ENCODE results near the gene PLA2G12A.

DNA sequence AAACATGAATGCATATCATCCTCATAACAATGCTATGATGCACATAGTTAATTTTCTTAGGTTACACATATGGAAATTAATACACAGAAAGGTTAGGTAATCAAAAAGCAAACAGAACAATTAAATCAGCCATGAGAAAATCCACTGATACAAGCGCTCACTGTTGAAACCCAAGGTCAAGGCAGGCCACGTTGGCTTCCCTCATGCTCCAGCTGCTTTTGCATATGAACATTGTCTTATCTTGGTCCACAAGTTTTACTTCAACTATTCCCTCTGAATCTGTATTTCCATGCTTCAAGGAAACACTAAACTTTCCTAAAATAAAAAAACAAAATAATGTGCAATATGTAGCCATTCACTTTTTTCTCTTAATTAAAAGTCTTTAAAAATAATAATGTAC, 34.5 kb upstream of the PLA2G12A start:
- no peak for TF ChIP-seq EZH2 (IDR thresholded peaks at IDR 0.05; ENCODE audit: insufficient read depth, poor library complexity, severe bottlenecking)
- TF ChIP-seq EZH2phosphoT487 (IDR thresholded peaks at IDR 0.05; ENCODE audit: insufficient read depth, low read depth), result no peak

Data from GM23248 (cell line).